Measurements from ENCODE around the gene SBNO1.
"Not testable (repeated sequence)": the region's sequence is repeated elsewhere in the genome, so short reads cannot be mapped to it uniquely, and the experiment has no call there.

SBNO1 gene

GRCh38 chr12:123248996-123249741, 115.5 kb downstream of the SBNO1 start:
- DNase-seq (ENCODE audit: low spot score) = not testable (repeated sequence)

DNA sequence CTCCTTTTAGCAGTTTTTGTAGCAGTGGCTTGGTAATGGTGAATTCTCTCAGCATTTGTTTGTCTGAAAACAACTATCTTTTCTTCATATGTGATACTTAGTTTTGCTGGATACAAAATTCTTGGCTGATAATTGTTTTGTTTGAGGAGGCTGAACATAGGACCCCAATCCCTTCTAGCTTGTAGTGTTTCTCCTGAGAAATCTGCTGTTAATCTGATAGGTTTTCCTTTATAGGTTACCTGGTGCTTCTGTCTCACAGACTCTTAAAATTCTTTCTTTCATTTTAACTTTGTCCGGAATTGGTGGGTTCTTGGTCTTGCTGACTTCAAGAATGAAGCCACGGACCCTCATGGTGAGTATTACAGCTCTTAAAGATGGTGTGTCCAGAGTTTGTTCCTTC, 116.5 kb downstream of the SBNO1 start:
- DNase-seq (ENCODE audit: low spot score) = not testable (repeated sequence)

GRCh38 chr12:123245678-123246077, 119.0 kb downstream of the SBNO1 start:
- no peak for DNase-seq (ENCODE audit: low spot score)

- DNase-seq (ENCODE audit: low spot score) = no peak
Measured at GRCh38 chr12:123243671-123244262, 120.9 kb downstream of the SBNO1 start.

DNA sequence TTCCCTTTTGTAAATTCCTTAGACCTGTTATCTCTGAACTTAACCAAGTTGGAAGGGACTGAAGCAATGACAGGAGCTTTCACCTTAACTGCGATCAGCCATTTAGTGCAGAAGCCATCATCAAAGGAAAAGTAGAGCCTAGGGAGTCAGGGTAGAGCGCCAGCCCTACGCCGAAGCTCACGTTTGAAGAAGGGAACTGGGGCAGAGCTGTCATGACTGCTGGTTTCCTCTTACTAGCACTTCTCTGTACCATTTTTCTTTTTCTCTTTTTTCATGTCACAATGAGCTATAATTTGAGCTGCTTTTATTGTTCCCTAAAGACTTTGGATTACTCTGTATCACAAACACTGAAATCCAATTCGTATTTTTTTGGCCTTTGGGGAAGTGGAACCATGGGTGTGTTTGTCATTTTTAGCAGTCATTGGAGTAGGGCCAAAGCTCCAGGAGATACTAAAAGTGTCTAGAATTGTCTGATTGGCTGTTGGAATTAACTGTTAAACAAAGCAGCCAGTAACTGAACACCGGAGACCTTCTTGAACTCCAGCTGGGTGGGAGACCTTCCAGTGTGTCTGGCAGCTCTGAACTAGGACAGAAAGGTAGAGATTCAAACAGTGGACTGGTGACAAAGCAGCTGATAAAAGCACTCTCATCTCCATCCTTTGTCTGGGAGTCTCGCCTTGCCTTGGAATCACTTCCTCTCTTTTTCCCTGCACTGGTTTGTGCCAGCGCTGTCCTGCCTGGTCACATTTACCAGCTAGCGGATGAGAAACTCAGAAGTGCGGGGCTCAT, 122.3 kb downstream of the SBNO1 start:
- DNase-seq (ENCODE audit: low spot score) = no peak

Small RNA genes lying within 50 kb of the gene (small RNA-seq; reads per million reads assigned to genes)
- gene RF00019 = 0 reads per million in 2 experiments
- gene RNA5SP375 = 0 reads per million in 2 experiments
